Muscle of leg (tissue), 11 donors: ENCODE results near the gene ARHGDIA. TPM values are rescaled to one million over a fixed set of nuclear protein-coding genes. Genes with fewer than 3 reads are reported as not detected.

Experiments
- DNase-seq: peaks from one replicate; pipeline ENCODE4 v3.0.0; 2013
- H3K27ac ChIP-seq: one replicate; pipeline ENCODE4 v1.5.1; 2013; ENCODE audit warnings: mild to moderate bottlenecking, low read length, control low read depth
- H3K27me3 ChIP-seq: one replicate; pipeline ENCODE4 v1.6.1; 2013; ENCODE audit warnings: low read length; ENCODE audit not compliant: control insufficient read depth, insufficient read depth
- H3K36me3 ChIP-seq: one replicate; pipeline ENCODE4 v1.6.1; 2013; ENCODE audit warnings: low read length; ENCODE audit not compliant: control insufficient read depth, insufficient read depth
- H3K4me1 ChIP-seq: one replicate; pipeline ENCODE4 v1.6.1; 2013; ENCODE audit warnings: low read length; ENCODE audit not compliant: control insufficient read depth, insufficient read depth
- H3K4me3 ChIP-seq: one replicate; pipeline ENCODE4 v1.5.1; 2013; ENCODE audit warnings: low read length, control low read depth
- H3K9me3 ChIP-seq: replicated peaks from 2 replicates; pipeline ENCODE4 v1.6.1; 2013; ENCODE audit warnings: low read depth, low read length; ENCODE audit not compliant: control insufficient read depth
- WGBS: methylation state at CpG from one replicate; pipeline ENCODE4 v1.1.5; 2013; ENCODE audit warnings: missing lambda C conversion rate; ENCODE audit not compliant: insufficient coverage; 5-methylcytosine and 5-hydroxymethylcytosine counted together
- polyA plus RNA-seq, 8 donors: library from polyadenylated mRNA; unstranded; fragments of 120-200 nt; gene quantifications; one replicate each; pipeline versions ENCODE4 v1.2.1 to v1.2.3, GENCODE V29; 2013; ENCODE audit warnings: inconsistent platforms in 1 of 8, low replicate concordance in 1 of 8; ENCODE audit not compliant: insufficient read length in 8 of 8, insufficient read depth in 1 of 8
- total RNA-seq: library from RNA; stranded (reverse); fragments of 120-200 nt; gene quantifications from one replicate; pipeline ENCODE4 v1.2.4, GENCODE V29; 2013

The ARHGDIA gene
- total and polyA plus RNA-seq, 9 donors, result 86.0 to 236 (median 189) TPM

DNA sequence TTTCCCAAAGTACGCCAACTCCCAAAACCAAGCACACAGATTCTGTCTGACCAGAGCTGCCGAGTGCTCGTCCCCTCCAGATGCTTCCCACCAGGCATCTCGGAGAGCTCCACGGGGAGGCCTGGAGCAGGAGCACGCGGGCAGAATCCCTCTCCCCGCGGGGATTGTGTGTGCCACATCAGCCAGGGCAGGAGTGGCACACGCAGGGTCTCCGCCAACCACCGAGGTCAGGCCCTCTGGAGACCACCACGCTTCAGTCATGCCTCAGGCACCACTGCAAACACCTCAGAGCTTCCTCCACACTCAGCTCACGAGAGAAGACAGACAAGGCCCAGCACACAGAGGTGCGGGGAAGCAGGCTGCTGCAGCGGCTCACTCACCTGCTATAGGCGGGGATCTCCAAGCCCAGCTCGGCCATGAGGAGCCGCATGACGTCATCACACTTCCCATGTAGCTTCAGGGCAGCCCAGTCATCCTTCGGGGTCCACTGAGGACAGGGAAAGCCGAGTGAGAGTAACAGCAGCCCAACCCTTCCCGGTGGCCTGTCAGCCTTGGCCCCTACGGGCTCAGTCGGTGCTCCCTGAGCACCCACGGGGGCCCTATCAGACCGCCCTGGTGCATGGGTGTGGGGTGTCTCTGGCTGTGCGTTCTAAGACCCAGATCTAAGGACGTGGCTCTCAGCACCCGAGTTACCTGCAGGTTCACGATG is 42.4 kb upstream of the ARHGDIA start:
- Histone ChIP-seq H3K9me3 (no peaks in the 10 kb centered on the region), H3K4me1 (peaks cover 27% of the 10 kb centered on the region), H3K4me3 (no peak overlapping the region), H3K27me3 (no peaks in the 10 kb centered on the region), H3K27ac (no peak overlapping the region), H3K36me3 (peaks cover 50% of the 10 kb centered on the region)
- 92% methylated on average over 26 of the region's 31 CpGs for WGBS
- no peak for DNase-seq

GRCh38 chr17:81912441-81913309 is 41.5 kb upstream of the ARHGDIA start:
- H3K36me3 ChIP-seq, result peaks cover 57% of the 10 kb centered on the region
- no peak for DNase-seq
- no peak overlapping the region for H3K27ac ChIP-seq
- peaks cover 23% of the 10 kb centered on the region for H3K4me1 ChIP-seq
- 91% methylated on average over 24 of the region's 32 CpGs for WGBS
- H3K4me3 ChIP-seq, result no peak overlapping the region
- no peaks in the 10 kb centered on the region for H3K9me3 ChIP-seq
- H3K27me3 ChIP-seq, result no peaks in the 10 kb centered on the region

- H3K27ac ChIP-seq, result no peak overlapping the region
- H3K9me3 ChIP-seq, result no peaks in the 10 kb centered on the region
- peak overlapping the region; percentile 5 for H3K4me3 ChIP-seq
- no peak for DNase-seq
- 88% methylated on average over 16 of the region's 19 CpGs for WGBS
- peaks cover 62% of the 10 kb centered on the region for H3K36me3 ChIP-seq
- H3K4me1 ChIP-seq, result peaks cover 17% of the 10 kb centered on the region
- no peaks in the 10 kb centered on the region for H3K27me3 ChIP-seq
These were observed 40.8 kb upstream of the ARHGDIA start for GRCh38 chr17:81911969-81912368.

DNA sequence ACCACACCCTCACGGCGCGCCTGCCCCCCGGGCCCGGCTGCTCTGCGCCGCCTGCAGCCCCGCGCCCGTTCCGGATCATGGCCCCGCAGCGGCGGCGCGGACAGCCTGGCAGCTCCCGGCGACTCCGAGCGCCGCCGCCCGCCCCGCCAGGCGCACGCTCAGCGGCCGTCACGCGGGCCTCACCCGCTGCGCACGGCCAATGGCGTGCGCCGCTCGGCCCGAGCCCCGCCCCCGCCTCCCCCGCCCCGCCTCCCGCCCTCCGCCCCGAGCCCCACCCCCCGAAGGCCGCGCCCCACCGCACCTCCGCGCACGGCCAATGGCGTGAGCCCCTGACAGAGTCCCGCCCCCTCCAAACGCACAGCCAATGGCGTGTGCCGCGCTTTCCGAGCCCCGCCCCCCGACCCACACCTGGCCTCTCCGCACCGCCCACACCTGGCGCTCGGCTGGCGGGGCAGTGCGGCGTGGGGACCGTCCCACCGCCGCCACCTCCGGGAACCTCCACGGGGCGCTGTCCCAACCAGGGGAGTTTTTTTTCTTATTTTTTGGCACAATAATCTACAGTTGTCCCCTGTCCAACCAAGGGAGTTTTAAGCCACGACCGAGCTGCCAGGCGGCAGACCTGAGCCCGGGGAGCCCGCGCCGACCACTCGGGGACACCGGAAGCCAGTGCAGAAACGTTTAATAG is 40.3 kb upstream of the ARHGDIA start, which contains the start of gene PCYT2:
PCYT2 (minus strand) TSS at position 123 of the 685 bp plus-strand sequence; CDS start at position 79, 44 bp downstream.
- 4% methylated on average over 51 of the region's 84 CpGs for WGBS
- H3K9me3 ChIP-seq, result no peaks in the 10 kb centered on the region
- H3K4me3 ChIP-seq, result peak within 1 kb of the TSS; percentile 63
- no peaks in the 10 kb centered on the region for H3K27me3 ChIP-seq
- DNase-seq, result peak; percentile 93
- H3K27ac ChIP-seq, result no peak within 1 kb of the TSS
- peaks cover 64% of the 10 kb centered on the region for H3K36me3 ChIP-seq
- H3K4me1 ChIP-seq, result peaks cover 13% of the 10 kb centered on the region

GRCh38 chr17:81910840-81911276 is 39.7 kb upstream of the ARHGDIA start:
- H3K4me1 ChIP-seq, result peaks cover 13% of the 10 kb centered on the region
- H3K27me3 ChIP-seq, result no peaks in the 10 kb centered on the region
- peaks cover 66% of the 10 kb centered on the region for H3K36me3 ChIP-seq
- WGBS, result under 1% methylated on average over 55 of the region's 55 CpGs
- no peak for DNase-seq
- H3K27ac ChIP-seq, result no peak overlapping the region
- H3K9me3 ChIP-seq, result no peaks in the 10 kb centered on the region
- H3K4me3 ChIP-seq, result peak overlapping the region; percentile 63

DNA sequence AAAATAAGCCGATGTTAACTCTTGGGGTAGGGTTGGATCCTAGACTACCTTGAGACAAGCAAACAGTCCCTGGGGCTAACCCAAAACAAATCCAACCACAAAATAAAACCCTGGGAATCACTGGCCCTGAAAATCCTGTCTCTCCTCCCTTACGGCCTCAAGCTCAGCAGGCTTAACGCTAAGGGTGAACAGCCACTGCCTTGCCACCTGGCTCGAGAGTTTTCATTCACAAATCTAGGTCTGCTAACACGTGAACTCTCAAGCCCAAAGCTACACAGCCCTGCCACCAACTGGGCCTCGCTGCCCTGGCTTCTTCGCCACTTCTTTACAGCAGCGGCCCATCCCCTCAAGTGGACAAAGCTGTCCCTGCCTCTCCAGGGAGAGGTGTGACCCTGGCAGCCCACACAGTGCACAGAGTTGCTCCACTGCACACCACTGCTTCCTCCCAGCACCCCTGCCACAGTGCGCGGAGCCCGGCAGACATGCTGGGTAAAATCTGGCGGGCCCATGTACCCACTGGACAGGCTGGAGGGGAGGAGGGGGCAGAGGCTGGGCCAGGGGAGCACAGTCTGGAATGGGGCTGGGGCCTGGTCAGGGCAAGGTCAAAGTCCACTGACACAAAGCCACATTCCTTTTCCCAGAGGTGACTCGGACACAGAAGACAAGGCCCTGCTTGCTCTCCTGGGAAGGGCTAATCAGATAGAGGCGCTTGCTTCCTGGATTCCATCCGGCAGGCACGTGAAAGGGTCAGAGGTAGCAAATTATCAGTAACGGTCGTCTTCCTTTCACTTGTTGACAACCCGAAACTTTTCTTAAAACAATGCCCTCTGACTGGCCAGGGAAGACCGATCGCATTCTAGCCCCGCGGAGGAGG is 39.1 kb upstream of the ARHGDIA start:
- 36% methylated on average over 17 of the region's 23 CpGs for WGBS
- no peaks in the 10 kb centered on the region for H3K9me3 ChIP-seq
- H3K4me3 ChIP-seq, result peak overlapping the region; percentile 63
- no peaks in the 10 kb centered on the region for H3K27me3 ChIP-seq
- H3K36me3 ChIP-seq, result peaks cover 66% of the 10 kb centered on the region
- DNase-seq, result no peak
- peaks cover 13% of the 10 kb centered on the region for H3K4me1 ChIP-seq
- no peak overlapping the region for H3K27ac ChIP-seq

- Histone ChIP-seq H3K9me3 (no peaks in the 10 kb centered on the region), H3K36me3 (peaks cover 63% of the 10 kb centered on the region), H3K27ac (no peak overlapping the region), H3K4me1 (peaks cover 13% of the 10 kb centered on the region), H3K4me3 (no peak overlapping the region), H3K27me3 (no peaks in the 10 kb centered on the region)
- DNase-seq, result no peak
- 92% methylated on average over 11 of the region's 12 CpGs for WGBS
These were observed 38.1 kb upstream of the ARHGDIA start for GRCh38 chr17:81909231-81909630.

DNA sequence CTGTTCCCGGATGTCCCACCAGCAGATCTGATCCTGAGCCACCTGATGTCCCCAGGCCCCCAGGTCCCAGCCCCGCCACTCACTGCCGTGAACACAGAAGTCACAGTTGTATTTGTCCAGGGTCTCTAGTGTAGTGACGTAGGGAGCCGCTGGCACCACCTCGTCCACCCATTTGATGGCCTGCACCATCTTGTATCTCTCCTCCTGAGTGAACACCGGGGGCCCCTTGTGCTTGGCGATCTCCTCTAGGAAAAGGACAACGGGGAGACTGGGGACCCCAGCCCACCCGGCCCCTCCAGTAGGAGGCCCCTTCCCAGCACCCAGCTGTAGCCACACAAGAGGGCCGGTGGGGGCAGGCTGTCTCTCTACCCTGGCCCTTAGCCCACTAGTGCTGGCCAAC is 37.7 kb upstream of the ARHGDIA start:
- Histone ChIP-seq H3K27me3 (no peaks in the 10 kb centered on the region), H3K4me1 (peaks cover 13% of the 10 kb centered on the region), H3K36me3 (peaks cover 63% of the 10 kb centered on the region), H3K27ac (no peak overlapping the region), H3K9me3 (no peaks in the 10 kb centered on the region), H3K4me3 (no peak overlapping the region)
- 93% methylated on average over 9 of the region's 11 CpGs for WGBS
- DNase-seq, result no peak
